Measurements from ENCODE around the gene SIL1. TPM values are rescaled to one million over a fixed set of nuclear protein-coding genes. Genes with fewer than 3 reads are reported as not detected.

Gene SIL1
- total RNA-seq, 1 donor, result 31.7 TPM

DNA sequence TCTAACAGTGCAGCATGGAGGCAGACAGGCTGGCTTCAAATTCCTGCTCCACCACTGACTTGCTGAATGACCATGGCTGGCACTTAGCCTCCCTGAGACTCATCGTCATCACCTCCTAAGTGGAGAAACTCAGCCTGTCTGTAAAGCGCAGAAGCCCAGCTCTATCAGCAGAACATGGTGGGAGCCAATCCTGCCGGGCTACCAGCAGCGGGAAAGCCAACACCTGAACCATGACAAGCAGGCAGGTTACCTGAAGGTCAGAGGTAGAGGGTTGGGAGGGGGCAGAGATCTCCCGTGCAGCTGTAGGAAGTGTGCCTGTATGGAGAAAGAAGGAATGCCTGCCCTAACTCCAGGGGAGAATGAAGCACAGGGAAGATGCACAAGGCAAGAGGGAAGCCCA is 250.4 kb downstream of the SIL1 start:
- TF ChIP-seq, protein P1, sequence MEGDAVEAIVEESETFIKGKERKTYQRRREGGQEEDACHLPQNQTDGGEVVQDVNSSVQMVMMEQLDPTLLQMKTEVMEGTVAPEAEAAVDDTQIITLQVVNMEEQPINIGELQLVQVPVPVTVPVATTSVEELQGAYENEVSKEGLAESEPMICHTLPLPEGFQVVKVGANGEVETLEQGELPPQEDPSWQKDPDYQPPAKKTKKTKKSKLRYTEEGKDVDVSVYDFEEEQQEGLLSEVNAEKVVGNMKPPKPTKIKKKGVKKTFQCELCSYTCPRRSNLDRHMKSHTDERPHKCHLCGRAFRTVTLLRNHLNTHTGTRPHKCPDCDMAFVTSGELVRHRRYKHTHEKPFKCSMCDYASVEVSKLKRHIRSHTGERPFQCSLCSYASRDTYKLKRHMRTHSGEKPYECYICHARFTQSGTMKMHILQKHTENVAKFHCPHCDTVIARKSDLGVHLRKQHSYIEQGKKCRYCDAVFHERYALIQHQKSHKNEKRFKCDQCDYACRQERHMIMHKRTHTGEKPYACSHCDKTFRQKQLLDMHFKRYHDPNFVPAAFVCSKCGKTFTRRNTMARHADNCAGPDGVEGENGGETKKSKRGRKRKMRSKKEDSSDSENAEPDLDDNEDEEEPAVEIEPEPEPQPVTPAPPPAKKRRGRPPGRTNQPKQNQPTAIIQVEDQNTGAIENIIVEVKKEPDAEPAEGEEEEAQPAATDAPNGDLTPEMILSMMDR (IDR thresholded peaks at IDR 0.05; ENCODE audit: insufficient read depth, low read length), result no peak
- no peak for DNase-seq (ENCODE audit: low read depth)
- no peak overlapping the region for H3K4me3 ChIP-seq (ENCODE audit: low read depth, low read length)

DNA sequence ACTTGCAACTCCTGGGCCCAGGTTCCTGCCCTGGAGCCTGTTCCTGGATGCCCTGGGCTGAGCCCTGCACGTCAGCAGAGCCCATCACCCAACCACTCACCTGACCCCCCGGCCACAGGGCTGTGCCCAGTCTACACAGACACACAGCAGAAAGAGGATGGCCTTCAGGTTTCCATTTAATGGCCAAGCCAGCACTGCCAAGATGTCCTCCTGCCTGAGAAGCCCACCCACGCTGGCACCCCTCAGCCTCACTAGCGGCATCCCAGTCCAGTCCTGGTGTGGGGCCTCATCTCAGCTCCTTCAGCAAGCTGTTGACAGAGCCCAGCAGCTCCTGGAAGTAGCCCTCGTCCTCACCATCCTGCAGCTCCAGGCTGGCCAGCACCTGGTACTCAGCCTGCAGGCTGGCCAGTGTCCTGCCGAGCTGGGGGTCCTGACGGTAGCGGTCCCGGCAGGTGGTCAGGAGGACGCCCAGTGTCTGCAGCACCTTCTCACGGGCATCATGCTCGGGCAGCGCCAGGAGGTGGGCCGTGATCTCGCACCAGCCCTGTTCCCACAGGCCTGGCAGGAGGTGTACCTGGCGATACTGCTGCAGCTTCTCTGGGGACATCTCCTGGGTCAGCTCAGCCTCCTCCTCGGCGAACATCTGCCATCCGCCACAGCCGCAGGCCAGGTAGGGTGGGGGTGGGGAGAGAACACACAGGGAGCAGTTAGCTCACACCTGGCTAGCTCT is 251.2 kb downstream of the SIL1 start:
- TF ChIP-seq, protein P1 (IDR thresholded peaks at IDR 0.05; ENCODE audit: insufficient read depth, low read length), result no peak
- no peak for DNase-seq (ENCODE audit: low read depth)
- no peak overlapping the region for H3K4me3 ChIP-seq (ENCODE audit: low read depth, low read length)

DNA sequence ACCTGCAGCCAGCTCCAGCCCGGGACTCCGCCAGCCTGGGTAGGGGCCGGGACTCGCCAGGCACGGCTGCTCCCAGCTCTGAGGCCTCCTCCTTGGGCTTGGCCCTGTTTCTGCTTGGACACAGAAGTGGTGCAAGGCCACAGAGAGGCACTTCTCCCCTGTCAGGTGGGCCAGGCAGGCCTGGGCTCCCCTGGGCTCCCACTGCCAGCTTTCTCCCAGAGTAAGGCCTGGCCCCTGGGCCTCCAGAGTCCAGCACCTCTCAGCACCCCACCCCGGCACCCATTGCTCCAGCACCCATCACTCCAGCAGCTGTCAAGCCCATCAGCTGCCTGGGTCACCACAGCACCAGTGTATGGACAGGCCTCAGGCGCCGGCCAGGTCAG is 251.9 kb downstream of the SIL1 start:
- TF ChIP-seq, protein P1 (IDR thresholded peaks at IDR 0.05; ENCODE audit: insufficient read depth, low read length), result no peak
- no peak overlapping the region for H3K4me3 ChIP-seq (ENCODE audit: low read depth, low read length)
- no peak for DNase-seq (ENCODE audit: low read depth)

DNA sequence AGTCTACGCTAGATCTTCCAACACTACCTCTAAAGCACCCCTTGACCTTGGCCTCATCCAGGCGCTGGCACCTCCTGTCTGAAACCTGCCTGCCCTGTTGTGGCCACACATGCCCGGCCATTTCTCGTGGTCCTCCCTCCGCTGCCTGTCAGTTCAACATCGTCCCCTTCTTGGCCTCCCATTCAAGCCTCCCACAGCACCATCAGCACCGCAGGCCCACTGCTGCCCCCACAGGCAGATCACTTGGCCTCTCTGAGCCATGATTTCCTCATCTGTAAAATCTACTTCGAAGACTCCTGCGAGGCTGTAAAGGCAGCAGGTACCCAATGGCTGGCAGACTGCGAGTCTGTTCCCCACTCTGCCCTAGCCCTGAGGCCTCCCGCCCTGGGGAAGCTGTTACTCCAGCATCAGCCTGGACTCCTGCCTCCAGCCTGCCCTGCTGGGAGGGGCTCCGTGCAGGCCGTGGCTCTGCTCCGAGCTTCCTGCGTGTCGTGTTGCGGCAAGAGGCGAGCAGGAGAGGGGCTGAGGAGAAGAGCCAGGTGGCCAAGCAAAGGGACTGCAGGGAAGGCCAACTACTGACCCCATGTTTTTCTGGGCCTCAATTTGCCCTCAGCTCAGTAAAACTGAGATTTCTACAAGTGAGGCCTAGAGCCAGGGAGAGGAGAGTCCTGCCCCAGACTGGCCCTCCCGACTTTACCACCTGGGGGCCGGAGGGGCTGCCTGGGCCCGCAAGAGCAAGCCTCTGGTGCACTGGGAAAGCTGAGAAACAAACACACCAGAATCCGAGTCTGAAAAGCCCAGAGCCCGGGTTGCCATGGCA is 252.5 kb downstream of the SIL1 start:
- no peak for DNase-seq (ENCODE audit: low read depth)
- H3K4me3 ChIP-seq (ENCODE audit: low read depth, low read length), result no peak overlapping the region
- TF ChIP-seq, protein P1 (IDR thresholded peaks at IDR 0.05; ENCODE audit: insufficient read depth, low read length), result no peak

DNA sequence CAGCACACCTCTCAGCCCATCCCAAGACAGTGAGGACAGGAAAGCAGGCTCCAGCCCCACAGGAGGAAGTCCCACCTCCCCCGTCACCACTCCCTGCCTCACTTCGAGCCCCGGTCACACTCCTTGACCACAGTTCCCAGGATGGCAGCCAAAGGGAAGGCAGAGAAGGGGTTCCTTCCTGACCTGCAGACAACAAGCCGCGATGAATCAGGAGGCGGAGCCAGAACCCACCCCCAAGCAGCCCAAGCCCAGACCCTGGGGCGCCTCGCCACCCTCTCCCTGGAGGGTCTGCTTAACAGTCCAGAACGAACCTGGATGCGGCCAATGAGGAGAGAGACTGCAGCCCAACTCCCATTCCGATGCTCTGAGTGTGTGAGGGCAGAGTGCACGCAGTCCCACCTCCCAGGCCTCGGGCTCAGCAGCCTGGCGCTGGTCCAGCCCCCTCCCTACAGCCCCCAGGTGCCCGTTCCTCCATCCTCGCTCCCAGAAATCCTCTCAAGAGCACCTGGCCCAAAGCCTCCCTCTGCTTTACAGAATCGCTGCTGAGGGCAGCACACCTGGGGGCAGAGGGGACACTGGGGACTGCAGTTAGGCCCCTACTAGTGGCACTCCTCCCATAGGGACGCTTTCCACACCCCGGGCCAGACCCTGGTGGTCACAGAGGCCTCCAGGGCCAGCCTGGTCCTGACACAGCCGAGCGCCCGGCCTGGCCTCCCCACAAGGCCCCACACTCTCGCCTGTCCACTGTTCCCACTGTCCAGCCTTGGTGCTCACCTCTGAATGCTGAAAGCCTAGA is 253.4 kb downstream of the SIL1 start:
- no peak for DNase-seq (ENCODE audit: low read depth)
- H3K4me3 ChIP-seq (ENCODE audit: low read depth, low read length), result no peak overlapping the region
- TF ChIP-seq, protein P1 (IDR thresholded peaks at IDR 0.05; ENCODE audit: insufficient read depth, low read length), result no peak

DNA sequence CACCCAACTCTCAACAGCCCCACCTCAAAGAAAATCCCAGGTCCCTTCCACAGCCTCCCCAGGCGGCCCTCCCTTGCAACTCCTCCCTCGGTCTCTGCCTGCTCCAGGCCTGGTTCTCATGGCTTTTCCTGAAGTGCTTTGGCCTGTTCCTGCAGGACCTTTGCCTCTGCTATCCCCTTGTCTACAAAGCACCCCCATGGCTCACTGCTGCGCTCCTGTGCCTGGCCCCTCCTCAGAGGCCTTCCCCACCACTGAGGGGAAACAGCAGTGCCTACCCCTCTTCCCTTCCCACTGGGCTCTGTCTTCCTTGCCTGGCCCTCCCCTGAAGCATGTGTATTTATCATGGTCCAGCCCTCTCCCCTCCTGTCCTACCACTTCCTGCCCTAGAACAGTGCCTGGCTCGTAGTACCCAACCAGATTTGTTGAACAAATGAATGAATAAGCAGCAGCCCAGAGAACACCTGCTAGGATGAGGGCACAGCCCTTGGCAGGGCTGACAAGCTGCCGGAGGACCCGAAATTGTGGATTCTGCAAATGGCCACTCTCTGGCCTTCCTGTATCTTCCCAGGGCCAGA is 254.5 kb downstream of the SIL1 start:
- TF ChIP-seq, protein P1 (IDR thresholded peaks at IDR 0.05; ENCODE audit: insufficient read depth, low read length), result no peak
- no peak overlapping the region for H3K4me3 ChIP-seq (ENCODE audit: low read depth, low read length)
- no peak for DNase-seq (ENCODE audit: low read depth)

Data from fibroblast of the aortic adventitia (primary cell).